Smooth muscle cell (in vitro differentiated cells): ENCODE data around the gene PTK6. TPM values are rescaled to one million over a fixed set of nuclear protein-coding genes. Genes with fewer than 3 reads are reported as not detected.

Experiments used
- DNase-seq: peaks from one replicate; lab custom pipeline; 2025; ENCODE audit not compliant: unreplicated experiment; lab: John Stamatoyannopoulos, UW
- H2AFZ ChIP-seq: fragments of 200-600 bp; sonication (generic); 2 replicates; pipeline ENCODE4 v1.6.0; 2016; ENCODE audit warnings: antibody characterized with exemption, low read depth, mild to moderate bottlenecking
- H3F3A ChIP-seq: fragments of 200-600 bp; sonication (generic); 2 replicates; pipeline ENCODE4 v1.6.0; 2017; ENCODE audit warnings: antibody characterized with exemption, low read depth
- H3K27ac ChIP-seq: fragments of 200-600 bp; sonication (generic); 2 replicates; pipeline ENCODE4 v1.5.1; 2016; ENCODE audit warnings: low read depth, mild to moderate bottlenecking
- H3K27me3 ChIP-seq: fragments of 200-600 bp; sonication (generic); 2 replicates; pipeline ENCODE4 v1.6.1; 2016; ENCODE audit warnings: low read depth, mild to moderate bottlenecking
- H3K36me3 ChIP-seq: fragments of 200-600 bp; sonication (generic); 2 replicates; pipeline ENCODE4 v1.5.1; 2016; ENCODE audit warnings: low read depth
- H3K4me1 ChIP-seq: fragments of 200-600 bp; sonication (generic); 2 replicates; pipeline ENCODE4 v1.5.1; 2016; ENCODE audit warnings: low read depth
- H3K4me2 ChIP-seq: fragments of 200-600 bp; sonication (generic); 2 replicates; pipeline ENCODE4 v1.6.0; 2016; ENCODE audit warnings: mild to moderate bottlenecking
- H3K4me3 ChIP-seq: fragments of 200-600 bp; sonication (generic); 2 replicates; pipeline ENCODE4 v1.5.1; 2016; ENCODE audit warnings: mild to moderate bottlenecking
- H3K79me2 ChIP-seq: fragments of 200-600 bp; sonication (generic); 2 replicates; pipeline ENCODE4 v1.6.0; 2016; ENCODE audit warnings: low read depth, mild to moderate bottlenecking
- H3K9ac ChIP-seq: fragments of 200-600 bp; sonication (generic); 2 replicates; pipeline ENCODE4 v1.6.0; 2016; ENCODE audit warnings: low read depth
- H3K9me3 ChIP-seq: fragments of 200-600 bp; sonication (generic); replicated peaks from 2 replicates; pipeline ENCODE4 v1.5.1; 2016; ENCODE audit warnings: low read depth
- H4K20me1 ChIP-seq: fragments of 200-600 bp; sonication (generic); 2 replicates; pipeline ENCODE4 v1.6.0; 2016; ENCODE audit warnings: low read depth
- WGBS: methylation state at CpG from one replicate; pipeline ENCODE4 v1.1.7; 2016; ENCODE audit warnings: low lambda C conversion rate; 5-methylcytosine and 5-hydroxymethylcytosine counted together
- polyA plus RNA-seq: library from polyadenylated mRNA; unstranded; fragments of >200 nt; fragmentation: Nextera tagmentation; extraction: Ambion mirVana; gene quantifications from 2 replicates; pipeline ENCODE4 v1.2.1, GENCODE V29; 2016
- total RNA-seq: library from RNA; depleted of rRNA; stranded (reverse); fragments of >200 nt; gene quantifications from 2 replicates; pipeline ENCODE4 v1.2.3, GENCODE V29; 2014
- TF ChIP-seq, protein P1 (sequence below): fragments of 200-600 bp; sonication (generic); IDR thresholded peaks from 2 replicates; pipeline ENCODE4 v1.5.1; 2017; ENCODE audit warnings: borderline replicate concordance, mild to moderate bottlenecking, antibody characterized with exemption; ENCODE audit not compliant: insufficient read depth, poor library complexity, severe bottlenecking

Gene PTK6
- total and polyA plus RNA-seq, 2 experiments from 2014 or later, result 0.05 TPM; not detected in 1

DNA sequence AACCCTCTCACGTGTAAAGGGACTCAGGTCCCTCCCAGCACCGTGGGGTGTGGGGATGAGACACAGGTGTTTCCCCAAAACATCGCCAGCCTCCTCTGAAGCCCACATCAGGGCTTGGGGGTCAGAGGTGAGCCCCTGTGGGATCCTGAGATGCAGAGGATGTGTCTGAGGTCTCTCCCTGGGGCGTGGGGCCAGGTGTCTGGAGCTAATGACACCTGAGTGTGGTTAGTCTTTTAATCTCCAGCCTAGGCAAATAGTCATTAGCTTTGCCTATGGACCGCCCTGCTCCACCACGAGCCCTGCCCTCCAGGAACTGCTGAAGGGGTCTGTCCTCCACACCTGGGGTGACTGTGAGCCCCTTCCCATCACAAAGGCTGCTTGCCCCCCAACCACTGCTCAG is 8.6 kb upstream of the PTK6 start:
- Histone ChIP-seq H3K4me1 (no peaks in the 10 kb centered on the region), H3K4me2 (no peak overlapping the region)

DNA sequence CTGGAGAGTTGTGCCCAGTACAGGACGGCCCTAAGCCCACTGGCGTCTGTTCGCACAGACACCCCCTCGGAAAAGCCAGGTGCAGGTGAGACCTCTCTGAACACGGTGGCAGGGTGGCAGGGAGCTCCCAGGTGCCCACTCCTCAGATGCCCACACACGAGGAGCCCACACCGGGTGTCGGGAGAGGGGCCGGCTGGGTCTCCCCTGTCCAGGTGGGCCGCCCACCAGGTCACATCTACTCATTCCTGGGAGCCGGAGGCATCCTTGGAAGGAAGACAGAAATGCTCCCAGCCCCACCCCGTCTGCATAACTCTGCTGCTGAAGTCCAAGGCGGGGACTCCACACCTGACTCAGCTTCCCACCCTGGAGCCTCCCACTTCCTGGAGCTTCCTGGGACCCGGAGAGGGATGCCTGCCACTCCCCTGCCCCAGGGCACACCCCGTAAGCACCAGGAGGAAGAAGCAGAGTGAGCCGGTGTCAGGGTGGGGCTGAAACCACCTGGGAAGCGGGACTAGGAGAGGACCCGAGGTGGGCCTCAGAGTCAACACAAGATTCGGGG is 7.9 kb upstream of the PTK6 start:
- Histone ChIP-seq H3K9ac (no peak overlapping the region), H2AFZ (no peak overlapping the region), H3K9me3 (no peaks in the 10 kb centered on the region), H3K4me2 (no peak overlapping the region), H3K27me3 (no peaks in the 10 kb centered on the region), H3K4me3 (no peak overlapping the region), H4K20me1 (no peaks in the 10 kb centered on the region), H3K4me1 (no peaks in the 10 kb centered on the region), H3K79me2 (no peaks in the 10 kb centered on the region), H3K36me3 (no peaks in the 10 kb centered on the region), H3K27ac (no peak overlapping the region), H3F3A (no peaks in the 10 kb centered on the region)
- no peak for DNase-seq
- 68% methylated on average over 18 of the region's 19 CpGs for WGBS
- TF ChIP-seq, protein P1, sequence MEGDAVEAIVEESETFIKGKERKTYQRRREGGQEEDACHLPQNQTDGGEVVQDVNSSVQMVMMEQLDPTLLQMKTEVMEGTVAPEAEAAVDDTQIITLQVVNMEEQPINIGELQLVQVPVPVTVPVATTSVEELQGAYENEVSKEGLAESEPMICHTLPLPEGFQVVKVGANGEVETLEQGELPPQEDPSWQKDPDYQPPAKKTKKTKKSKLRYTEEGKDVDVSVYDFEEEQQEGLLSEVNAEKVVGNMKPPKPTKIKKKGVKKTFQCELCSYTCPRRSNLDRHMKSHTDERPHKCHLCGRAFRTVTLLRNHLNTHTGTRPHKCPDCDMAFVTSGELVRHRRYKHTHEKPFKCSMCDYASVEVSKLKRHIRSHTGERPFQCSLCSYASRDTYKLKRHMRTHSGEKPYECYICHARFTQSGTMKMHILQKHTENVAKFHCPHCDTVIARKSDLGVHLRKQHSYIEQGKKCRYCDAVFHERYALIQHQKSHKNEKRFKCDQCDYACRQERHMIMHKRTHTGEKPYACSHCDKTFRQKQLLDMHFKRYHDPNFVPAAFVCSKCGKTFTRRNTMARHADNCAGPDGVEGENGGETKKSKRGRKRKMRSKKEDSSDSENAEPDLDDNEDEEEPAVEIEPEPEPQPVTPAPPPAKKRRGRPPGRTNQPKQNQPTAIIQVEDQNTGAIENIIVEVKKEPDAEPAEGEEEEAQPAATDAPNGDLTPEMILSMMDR, result no peak

More for the DNA sequence above, 8.6 kb upstream of the PTK6 start:
- no peak overlapping the region for H2AFZ ChIP-seq
- no peaks in the 10 kb centered on the region for H3F3A ChIP-seq
- no peaks in the 10 kb centered on the region for H4K20me1 ChIP-seq
- H3K4me3 ChIP-seq, result no peak overlapping the region
- H3K27me3 ChIP-seq, result no peaks in the 10 kb centered on the region
- WGBS, result 88% methylated on average over 6 of the region's 6 CpGs
- no peak overlapping the region for H3K9ac ChIP-seq
- H3K79me2 ChIP-seq, result no peaks in the 10 kb centered on the region
- no peak overlapping the region for H3K27ac ChIP-seq
- no peaks in the 10 kb centered on the region for H3K36me3 ChIP-seq
- no peak for DNase-seq
- H3K9me3 ChIP-seq, result no peaks in the 10 kb centered on the region
- TF ChIP-seq, protein P1, result no peak

DNA sequence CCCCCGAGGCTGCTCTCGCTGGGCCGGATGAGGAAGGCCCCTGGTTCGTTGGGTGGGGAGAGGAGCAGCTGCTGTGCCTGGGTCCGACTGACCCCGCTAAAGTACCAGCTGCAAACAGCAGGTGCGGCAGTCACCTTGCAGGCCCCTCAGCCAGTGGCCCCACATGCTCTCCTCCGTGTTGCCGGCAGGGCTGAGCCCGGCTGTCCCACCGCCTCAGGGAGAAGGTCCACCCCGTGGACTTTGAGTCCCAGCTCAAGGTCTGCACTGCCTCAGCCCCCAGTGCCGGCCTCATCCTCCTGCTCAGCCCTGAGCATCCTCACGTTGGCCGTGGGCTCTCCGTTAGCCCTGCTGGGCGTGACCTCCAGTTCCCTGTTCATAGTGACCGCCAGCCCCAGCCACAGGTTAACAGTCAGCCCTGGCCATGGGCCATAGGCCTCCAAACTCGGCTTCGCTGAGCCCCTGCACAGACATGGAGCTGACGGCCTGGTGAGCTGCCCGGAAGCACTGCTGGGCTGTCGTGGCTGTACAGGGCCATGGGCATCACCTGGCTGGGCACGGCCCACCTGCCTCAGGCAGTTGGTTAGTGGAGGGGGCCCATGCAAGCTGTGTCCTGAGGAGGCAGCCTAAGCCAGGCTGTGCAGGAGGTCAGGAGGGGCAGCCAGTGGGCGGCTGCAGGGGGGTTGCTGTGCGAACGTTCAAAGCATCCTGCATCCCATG is 7.2 kb upstream of the PTK6 start:
- no peak overlapping the region for H3K4me2 ChIP-seq
- no peak overlapping the region for H3K4me3 ChIP-seq
- no peak overlapping the region for H2AFZ ChIP-seq
- H3K36me3 ChIP-seq, result no peaks in the 10 kb centered on the region
- no peaks in the 10 kb centered on the region for H3K9me3 ChIP-seq
- no peak overlapping the region for H3K9ac ChIP-seq
- TF ChIP-seq, protein P1, result no peak
- no peaks in the 10 kb centered on the region for H3F3A ChIP-seq
- no peak for DNase-seq
- WGBS, result 90% methylated on average over 24 of the region's 27 CpGs
- no peaks in the 10 kb centered on the region for H3K4me1 ChIP-seq
- no peaks in the 10 kb centered on the region for H3K79me2 ChIP-seq
- H3K27ac ChIP-seq, result no peak overlapping the region
- no peaks in the 10 kb centered on the region for H3K27me3 ChIP-seq
- no peaks in the 10 kb centered on the region for H4K20me1 ChIP-seq

DNA sequence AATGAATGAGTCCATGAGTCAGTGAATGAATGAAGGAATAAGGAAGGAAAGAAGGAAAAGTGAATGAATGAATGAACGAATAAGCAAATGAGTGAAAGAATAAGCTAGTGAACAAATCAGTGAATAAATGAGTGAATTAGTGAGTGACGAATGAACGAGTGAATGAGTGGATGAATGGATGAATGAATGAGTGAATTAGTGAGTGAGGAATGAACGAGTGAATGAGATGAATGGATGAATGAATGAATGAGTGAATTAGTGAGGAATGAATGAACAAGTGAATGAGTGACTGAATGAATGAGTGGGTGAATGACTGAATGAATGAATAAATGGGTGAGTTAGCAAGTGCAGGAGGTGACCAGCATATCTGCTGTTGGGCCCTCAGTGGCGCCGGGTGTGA is 6.6 kb upstream of the PTK6 start:
- no peak for DNase-seq
- Histone ChIP-seq H3K4me3 (no peak overlapping the region), H3K27me3 (no peaks in the 10 kb centered on the region), H3F3A (no peaks in the 10 kb centered on the region), H3K9me3 (no peaks in the 10 kb centered on the region), H3K36me3 (no peaks in the 10 kb centered on the region), H4K20me1 (no peaks in the 10 kb centered on the region), H3K27ac (no peak overlapping the region), H3K4me2 (no peak overlapping the region), H3K79me2 (no peaks in the 10 kb centered on the region), H3K9ac (no peak overlapping the region), H3K4me1 (no peaks in the 10 kb centered on the region), H2AFZ (no peak overlapping the region)
- 93% methylated on average over 6 of the region's 6 CpGs for WGBS
- TF ChIP-seq, protein P1, result no peak
